Neural progenitor cell (in vitro differentiated cells): ENCODE results near the gene NEUROG1.

ENCODE experiments used
- EZH2phosphoT487 ChIP-seq: fragments of 200-600 bp; sonication (generic); IDR thresholded peaks from 2 replicates; pipeline ENCODE4 v1.6.1; 2017; ENCODE audit warnings: antibody characterized with exemption
- TF ChIP-seq, protein P1 (sequence below): fragments of 200-600 bp; sonication (generic); IDR thresholded peaks from 2 replicates; pipeline ENCODE4 v1.5.1; 2017; ENCODE audit warnings: antibody characterized with exemption, mild to moderate bottlenecking

DNA sequence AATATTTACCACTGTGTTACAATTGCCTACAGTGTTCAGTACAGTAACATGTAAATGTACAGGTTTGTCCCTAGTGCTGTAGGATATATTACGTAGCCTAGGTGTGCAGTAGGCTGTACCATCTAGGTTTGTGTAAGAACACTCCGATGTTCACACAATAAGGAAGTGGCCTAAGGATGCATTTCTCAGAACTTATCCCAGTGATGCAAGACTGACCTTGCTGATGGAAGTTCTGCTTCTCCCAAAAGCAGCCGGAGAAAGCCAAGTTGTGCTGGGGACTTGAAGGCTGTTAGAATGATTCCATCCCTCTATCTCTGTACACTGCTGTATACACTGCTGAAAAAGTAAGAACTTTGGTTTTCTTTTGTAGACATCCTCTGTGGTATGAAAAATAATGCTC is 21.6 kb downstream of the NEUROG1 start:
- TF ChIP-seq, protein P1, sequence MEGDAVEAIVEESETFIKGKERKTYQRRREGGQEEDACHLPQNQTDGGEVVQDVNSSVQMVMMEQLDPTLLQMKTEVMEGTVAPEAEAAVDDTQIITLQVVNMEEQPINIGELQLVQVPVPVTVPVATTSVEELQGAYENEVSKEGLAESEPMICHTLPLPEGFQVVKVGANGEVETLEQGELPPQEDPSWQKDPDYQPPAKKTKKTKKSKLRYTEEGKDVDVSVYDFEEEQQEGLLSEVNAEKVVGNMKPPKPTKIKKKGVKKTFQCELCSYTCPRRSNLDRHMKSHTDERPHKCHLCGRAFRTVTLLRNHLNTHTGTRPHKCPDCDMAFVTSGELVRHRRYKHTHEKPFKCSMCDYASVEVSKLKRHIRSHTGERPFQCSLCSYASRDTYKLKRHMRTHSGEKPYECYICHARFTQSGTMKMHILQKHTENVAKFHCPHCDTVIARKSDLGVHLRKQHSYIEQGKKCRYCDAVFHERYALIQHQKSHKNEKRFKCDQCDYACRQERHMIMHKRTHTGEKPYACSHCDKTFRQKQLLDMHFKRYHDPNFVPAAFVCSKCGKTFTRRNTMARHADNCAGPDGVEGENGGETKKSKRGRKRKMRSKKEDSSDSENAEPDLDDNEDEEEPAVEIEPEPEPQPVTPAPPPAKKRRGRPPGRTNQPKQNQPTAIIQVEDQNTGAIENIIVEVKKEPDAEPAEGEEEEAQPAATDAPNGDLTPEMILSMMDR = no peak
- TF ChIP-seq EZH2phosphoT487 = no peak
